Astrocyte (in vitro differentiated cells and primary cell): Measurements from ENCODE around the gene TLCD2. TPM values are rescaled to one million over a fixed set of nuclear protein-coding genes. Genes with fewer than 3 reads are reported as not detected.

Source experiments
- DNase-seq: peaks from one replicate; pipeline ENCODE4 v3.0.0-alpha.2; 2010; ENCODE audit warnings: low read depth
- FAIRE-seq: peaks from 2 replicates; lab custom pipeline; 2011; peaks lifted over from hg19 to GRCh38; lab: Jason Lieb, UNC
- H2AFZ ChIP-seq: 2 replicates; pipeline ENCODE4 v1.6.0; 2012; ENCODE audit warnings: low read depth, low read length, inconsistent platforms
- H3K27ac ChIP-seq: 2 replicates; pipeline ENCODE4 v1.5.1; 2011; ENCODE audit warnings: low read depth, low read length, inconsistent platforms
- H3K27me3 ChIP-seq: 2 replicates; pipeline ENCODE4 v1.6.0; 2011; ENCODE audit warnings: low read length, inconsistent platforms; ENCODE audit not compliant: insufficient read depth
- H3K36me3 ChIP-seq: 2 replicates; pipeline ENCODE4 v1.5.1; 2011; ENCODE audit warnings: low read length, inconsistent platforms; ENCODE audit not compliant: insufficient read depth
- H3K4me1 ChIP-seq: 2 replicates; pipeline ENCODE4 v1.5.1; 2011; ENCODE audit warnings: low read length, inconsistent platforms; ENCODE audit not compliant: insufficient read depth
- H3K4me2 ChIP-seq: 2 replicates; pipeline ENCODE4 v1.6.0; 2012; ENCODE audit warnings: low read length, inconsistent platforms
- H3K4me3 ChIP-seq: 2 replicates; pipeline ENCODE4 v1.5.1; 2011; ENCODE audit warnings: low read depth, mild to moderate bottlenecking, low read length, inconsistent platforms; ENCODE audit not compliant: insufficient read depth
- H3K79me2 ChIP-seq: 2 replicates; pipeline ENCODE4 v1.6.0; 2012; ENCODE audit warnings: mild to moderate bottlenecking, low read length, inconsistent platforms; ENCODE audit not compliant: insufficient read depth
- H3K9ac ChIP-seq: 2 replicates; pipeline ENCODE4 v1.6.0; 2012; ENCODE audit warnings: mild to moderate bottlenecking, low read length, inconsistent platforms
- H3K9me3 ChIP-seq: 2 replicates; pipeline ENCODE4 v1.5.1; 2012; ENCODE audit warnings: low read depth, mild to moderate bottlenecking, low read length, inconsistent platforms; ENCODE audit not compliant: insufficient read depth
- H4K20me1 ChIP-seq: 2 replicates; pipeline ENCODE4 v1.6.0; 2012; ENCODE audit warnings: low read length, inconsistent platforms; ENCODE audit not compliant: insufficient read depth
- H3K27ac Mint-ChIP-seq: one replicate; pipeline ENCODE4 v1.8.0; 2021; ENCODE audit warnings: mild to moderate bottlenecking, mixed read lengths; ENCODE audit not compliant: unreplicated experiment
- H3K27me3 Mint-ChIP-seq: one replicate; pipeline ENCODE4 v1.8.0; 2021; ENCODE audit warnings: low read depth, mixed read lengths; ENCODE audit not compliant: unreplicated experiment
- H3K36me3 Mint-ChIP-seq: one replicate; pipeline ENCODE4 v1.8.0; 2021; ENCODE audit warnings: low read depth, mixed read lengths; ENCODE audit not compliant: unreplicated experiment
- H3K4me1 Mint-ChIP-seq: one replicate; pipeline ENCODE4 v1.8.0; 2021; ENCODE audit warnings: low read depth, mixed read lengths; ENCODE audit not compliant: unreplicated experiment
- H3K4me3 Mint-ChIP-seq: one replicate; pipeline ENCODE4 v1.8.0; 2021; ENCODE audit warnings: mild to moderate bottlenecking, moderate library complexity, mixed read lengths; ENCODE audit not compliant: unreplicated experiment
- H3K9me3 Mint-ChIP-seq: one replicate; pipeline ENCODE4 v1.8.0; 2021; ENCODE audit warnings: mild to moderate bottlenecking, mixed read lengths; ENCODE audit not compliant: unreplicated experiment
- CTCF ChIP-seq: IDR thresholded peaks from 2 replicates; pipeline ENCODE4 v1.5.1; 2011; ENCODE audit warnings: low read depth, mild to moderate bottlenecking, inconsistent platforms, low read length, moderate library complexity; ENCODE audit not compliant: insufficient read depth
- EZH2 ChIP-seq: IDR thresholded peaks from 2 replicates; pipeline ENCODE4 v1.6.1; 2012; ENCODE audit warnings: mild to moderate bottlenecking, low read length, inconsistent platforms; ENCODE audit not compliant: insufficient read depth
- total RNA-seq: library from RNA; stranded (reverse); gene quantifications from 2 replicates; pipeline ENCODE4 v1.2.1, GENCODE V29; 2021

Gene TLCD2
- total RNA-seq, 1 donor from 2014 or later = 6.0 TPM

- no peak overlapping the region for H3K27ac Mint-ChIP-seq
- no peak overlapping the region for H3K4me3 ChIP-seq
- DNase-seq (no peak), FAIRE-seq (no peak)
- H3K79me2 ChIP-seq = peaks cover 5% of the 10 kb centered on the region
- H3K27me3 ChIP-seq = no peaks in the 10 kb centered on the region
- peaks cover 10% of the 10 kb centered on the region for H3K36me3 Mint-ChIP-seq
- no peak overlapping the region for H3K4me3 Mint-ChIP-seq
- H3K9me3 ChIP-seq = no peaks in the 10 kb centered on the region
- H4K20me1 ChIP-seq = peaks cover 9% of the 10 kb centered on the region
- peaks cover 14% of the 10 kb centered on the region for H3K4me1 Mint-ChIP-seq
- TF ChIP-seq CTCF = no peak
- TF ChIP-seq EZH2 = no peak
- H2AFZ ChIP-seq = no peak overlapping the region
- no peak overlapping the region for H3K9ac ChIP-seq
- no peak overlapping the region for H3K4me2 ChIP-seq
- H3K27me3 Mint-ChIP-seq = no peaks in the 10 kb centered on the region
- H3K27ac ChIP-seq = no peak overlapping the region
- no peaks in the 10 kb centered on the region for H3K9me3 Mint-ChIP-seq
- H3K36me3 ChIP-seq = no peaks in the 10 kb centered on the region
- H3K4me1 ChIP-seq = peaks cover 12% of the 10 kb centered on the region
Measured at GRCh38 chr17:1732241-1732832, 22.2 kb upstream of the TLCD2 start.

- no peaks in the 10 kb centered on the region for H3K27me3 Mint-ChIP-seq
- H3K4me1 Mint-ChIP-seq = peaks cover 4% of the 10 kb centered on the region
- no peak overlapping the region for H3K4me2 ChIP-seq
- TF ChIP-seq CTCF = no peak
- TF ChIP-seq EZH2 = no peak
- no peak overlapping the region for H3K9ac ChIP-seq
- no peak for FAIRE-seq
- no peak overlapping the region for H3K27ac ChIP-seq
- no peak overlapping the region for H3K4me3 Mint-ChIP-seq
- no peak overlapping the region for H3K27ac Mint-ChIP-seq
- no peak for DNase-seq
- H3K36me3 ChIP-seq = no peaks in the 10 kb centered on the region
- H3K9me3 Mint-ChIP-seq = no peaks in the 10 kb centered on the region
- no peaks in the 10 kb centered on the region for H3K27me3 ChIP-seq
- H4K20me1 ChIP-seq = peaks cover 7% of the 10 kb centered on the region
- no peak overlapping the region for H3K4me3 ChIP-seq
- no peaks in the 10 kb centered on the region for H3K9me3 ChIP-seq
- peaks cover 17% of the 10 kb centered on the region for H3K79me2 ChIP-seq
- H3K36me3 Mint-ChIP-seq = peaks cover 10% of the 10 kb centered on the region
- no peak overlapping the region for H2AFZ ChIP-seq
- peaks cover 5% of the 10 kb centered on the region for H3K4me1 ChIP-seq
Measured at GRCh38 chr17:1731194-1731506, 21.0 kb upstream of the TLCD2 start.

GRCh38 chr17:1730326-1731193 is 20.4 kb upstream of the TLCD2 start:
- no peak overlapping the region for H3K9ac ChIP-seq
- DNase-seq = peak; percentile 58

More at GRCh38 chr17:1730326-1731193, 20.4 kb upstream of the TLCD2 start:
- Histone ChIP-seq H3K4me1 (peaks cover 5% of the 10 kb centered on the region), H3K36me3 (no peaks in the 10 kb centered on the region), H3K9me3 (no peaks in the 10 kb centered on the region), H3K4me3 (no peak overlapping the region), H2AFZ (no peak overlapping the region), H3K27me3 (no peaks in the 10 kb centered on the region), H4K20me1 (peaks cover 7% of the 10 kb centered on the region), H3K4me2 (no peak overlapping the region), H3K79me2 (peaks cover 23% of the 10 kb centered on the region), H3K27ac (peak overlapping the region; percentile 30)
- H3K27me3 Mint-ChIP-seq = no peaks in the 10 kb centered on the region
- no peaks in the 10 kb centered on the region for H3K9me3 Mint-ChIP-seq
- no peak overlapping the region for H3K27ac Mint-ChIP-seq
- FAIRE-seq = no peak
- TF ChIP-seq EZH2 (no peak), CTCF (no peak)
- H3K4me1 Mint-ChIP-seq = peaks cover 4% of the 10 kb centered on the region
- no peak overlapping the region for H3K4me3 Mint-ChIP-seq
- H3K36me3 Mint-ChIP-seq = peaks cover 13% of the 10 kb centered on the region
